HCT116 (cell line): ENCODE results near the gene GPT2. TPM values are rescaled to one million over a fixed set of nuclear protein-coding genes. Genes with fewer than 3 reads are reported as not detected.
A peak's percentile ranks its signal among the peaks of the same experiment; 100 is the strongest.

Experiments used
- ATAC-seq: fragments of 200-7000 bp; cut with Tn5 transposase; 2 replicates; pipeline ENCODE4 v1.9.1; 2020; ENCODE audit warnings: mild to moderate bottlenecking, moderate library complexity
- BruUV-seq: library from RNA; stranded (reverse); fragments of 400-500 nt; replicated peaks from 2 replicates; lab custom pipeline; 2021; lab: Mats Ljungman, UMichigan
- CTCF ChIA-PET: fragments of 300-600 bp; sonication (Branson Sonifier 250); formaldehyde crosslinking; loops from one replicate; lab custom pipeline; 2021; ENCODE audit warnings: antibody characterized with exemption; lab: Charles Lee
- POLR2A ChIA-PET: fragments of 300-600, 350-600 bp; sonication (Branson Sonifier 250); formaldehyde crosslinking; loops from one replicate; lab custom pipeline; 2021; ENCODE audit warnings: antibody characterized with exemption; lab: Charles Lee
- RAD21 ChIA-PET, 2 experiments: fragments of 300-600 bp; sonication (Branson Sonifier 250); formaldehyde crosslinking; loops; one replicate each; lab custom pipeline; 2023; ENCODE audit warnings: low total read pairs in 2 of 2; ENCODE audit not compliant: uncharacterized antibody in 2 of 2, unreplicated experiment in 2 of 2, low non-redundant PET in 1 of 2; lab: Charles Lee
- DNase-seq: peaks from one replicate; pipeline ENCODE4 v3.0.0-alpha.2; 2010; ENCODE audit warnings: low read depth, low spot score
- H2AFZ ChIP-seq: fragments of 200-600 bp; shearing (Covaris generic), sonication (generic); 2 replicates; pipeline ENCODE4 v1.6.1; 2017; ENCODE audit warnings: low read depth, mixed run types, mixed read lengths, antibody characterized with exemption, low read length; ENCODE audit not compliant: poor library complexity, severe bottlenecking
- H3K27ac ChIP-seq: 2 replicates; pipeline ENCODE4 v1.5.1; 2012; ENCODE audit warnings: low read depth, low read length
- H3K27me3 ChIP-seq: fragments of 200-600 bp; sonication (generic); 2 replicates; pipeline ENCODE4 v1.6.1; 2016; ENCODE audit warnings: mixed run types, low read length, mixed read lengths; ENCODE audit not compliant: insufficient read depth
- H3K36me3 ChIP-seq, 2 experiments: fragments of 200-500 bp in 1 of 2; fragments of 200-600 bp in 1 of 2; sonication (Bioruptor generic) in 1 of 2; sonication (generic) in 1 of 2; 2 replicates each; pipeline versions ENCODE4 v1.5.1 to v1.6.1; 2014 to 2016; ENCODE audit warnings: low read length in 2 of 2, inconsistent platforms in 1 of 2, mixed read lengths in 1 of 2, mixed run types in 1 of 2; ENCODE audit not compliant: insufficient read depth in 2 of 2, control insufficient read depth in 1 of 2
- H3K4me1 ChIP-seq, 2 experiments: fragments of 200-600 bp in 1 of 2; sonication (generic) in 1 of 2; 2 replicates each; pipeline versions ENCODE4 v1.5.1 to v1.6.1; 2012 to 2017; ENCODE audit warnings: low read length in 2 of 2, inconsistent platforms in 1 of 2, mild to moderate bottlenecking in 1 of 2, mixed read lengths in 1 of 2, mixed run types in 1 of 2, moderate library complexity in 1 of 2; ENCODE audit not compliant: insufficient read depth in 2 of 2, control insufficient read depth in 1 of 2
- H3K4me2 ChIP-seq: fragments of 200-600 bp; sonication (generic); 2 replicates; pipeline ENCODE4 v1.6.1; 2017; ENCODE audit warnings: mixed run types, low read length, mixed read lengths
- H3K4me3 ChIP-seq, 2 experiments: fragments of 200-600 bp in 1 of 2; sonication (generic) in 1 of 2; replicated peaks in 1 of 2; 2 replicates each; pipeline ENCODE4 v1.5.1; 2011 to 2016; ENCODE audit warnings: low read length in 2 of 2, control low read depth in 1 of 2, low read depth in 1 of 2, mild to moderate bottlenecking in 1 of 2, mixed read lengths in 1 of 2, mixed run types in 1 of 2
- H3K79me2 ChIP-seq: fragments of 200-600 bp; sonication (generic); 2 replicates; pipeline ENCODE4 v1.6.1; 2017; ENCODE audit warnings: mild to moderate bottlenecking, mixed run types, low read length, moderate library complexity, mixed read lengths; ENCODE audit not compliant: insufficient read depth
- H3K9ac ChIP-seq: fragments of 200-600 bp; sonication (generic); 2 replicates; pipeline ENCODE4 v1.6.1; 2016; ENCODE audit warnings: low read length, mixed read lengths
- H3K9me2 ChIP-seq: fragments of 200-600 bp; sonication (generic), shearing (Covaris generic); 2 replicates; pipeline ENCODE4 v1.6.1; 2017; ENCODE audit warnings: mixed run types, mild to moderate bottlenecking, moderate library complexity; ENCODE audit not compliant: insufficient read depth
- H3K9me3 ChIP-seq, 2 experiments: fragments of 200-500 bp in 1 of 2; fragments of 200-600 bp in 1 of 2; sonication (Bioruptor generic) in 1 of 2; sonication (generic) in 1 of 2; 2 replicates each; pipeline ENCODE4 v1.6.1; 2014 to 2017; ENCODE audit warnings: low read length in 2 of 2, mixed read lengths in 2 of 2, inconsistent platforms in 1 of 2, low read depth in 1 of 2, mild to moderate bottlenecking in 1 of 2, mixed run types in 1 of 2, moderate library complexity in 1 of 2; ENCODE audit not compliant: control insufficient read depth in 1 of 2, insufficient read depth in 1 of 2
- H4K20me1 ChIP-seq: fragments of 200-600 bp; sonication (generic), shearing (Covaris generic); 2 replicates; pipeline ENCODE4 v1.6.1; 2017; ENCODE audit warnings: mixed run types, mild to moderate bottlenecking, moderate library complexity; ENCODE audit not compliant: insufficient read depth
- CEBPB ChIP-seq: IDR thresholded peaks from 2 replicates; pipeline ENCODE4 v1.6.1; 2012; ENCODE audit warnings: low read depth
- EZH2phosphoT487 ChIP-seq: fragments of 200-600 bp; IDR thresholded peaks from 2 replicates; pipeline ENCODE4 v1.6.1; 2018; ENCODE audit warnings: antibody characterized with exemption, borderline replicate concordance
- JUND ChIP-seq: IDR thresholded peaks from 2 replicates; pipeline ENCODE4 v1.6.1; 2012
- POLR2A ChIP-seq: IDR thresholded peaks from 2 replicates; pipeline ENCODE4 v1.7.0; 2011; ENCODE audit warnings: borderline replicate concordance; ENCODE audit not compliant: insufficient read depth, insufficient read length; ENCODE audit errors: extremely low read depth
- SIN3A ChIP-seq: IDR thresholded peaks from 2 replicates; pipeline ENCODE4 v1.6.1; 2012; ENCODE audit warnings: low read depth
- TCF7L2 ChIP-seq: IDR thresholded peaks from 2 replicates; pipeline ENCODE4 v1.7.0; 2011; ENCODE audit warnings: borderline replicate concordance, inconsistent platforms; ENCODE audit not compliant: insufficient read depth, insufficient read length; ENCODE audit errors: extremely low read depth
- ZFX ChIP-seq: fragments of 450-650 bp; IDR thresholded peaks from 2 replicates; pipeline ENCODE4 v1.6.1; 2017
- intact Hi-C: fragments of 100-400 bp; cut with micrococcal nuclease; formaldehyde crosslinking; loops from 2 replicates; pipeline ENCODE4 v1.10.0; 2022
- total RNA-seq: library from RNA; stranded (reverse); gene quantifications from one replicate; pipeline ENCODE4 v1.2.1, GENCODE V29; 2021; ENCODE audit not compliant: unreplicated experiment
- TF ChIP-seq, protein P1 (sequence below): IDR thresholded peaks from 2 replicates; pipeline ENCODE4 v1.6.1; 2012
- TF ChIP-seq, protein P2 (sequence below): IDR thresholded peaks from 2 replicates; pipeline ENCODE4 v1.6.1; 2012; ENCODE audit warnings: low read depth
- TF ChIP-seq, protein P3 (sequence below), 3 experiments: fragments of 200-600 bp in 1 of 3; sonication (generic) in 1 of 3; IDR thresholded peaks in 2 of 3; conservative IDR thresholded peaks in 1 of 3; 2 replicates each; pipeline ENCODE4 v1.5.1; 2012 to 2017; ENCODE audit warnings: low read depth in 2 of 3, low read length in 2 of 3, antibody characterized with exemption in 1 of 3, borderline replicate concordance in 1 of 3, control low read depth in 1 of 3, mild to moderate bottlenecking in 1 of 3, mixed read lengths in 1 of 3, mixed run types in 1 of 3, moderate library complexity in 1 of 3; ENCODE audit not compliant: insufficient read depth in 1 of 3
- TF ChIP-seq, protein P4 (sequence below): IDR thresholded peaks from 2 replicates; pipeline ENCODE4 v1.6.1; 2012

Gene GPT2
- total RNA-seq, 1 experiment from 2014 or later: 50.6 TPM

DNA sequence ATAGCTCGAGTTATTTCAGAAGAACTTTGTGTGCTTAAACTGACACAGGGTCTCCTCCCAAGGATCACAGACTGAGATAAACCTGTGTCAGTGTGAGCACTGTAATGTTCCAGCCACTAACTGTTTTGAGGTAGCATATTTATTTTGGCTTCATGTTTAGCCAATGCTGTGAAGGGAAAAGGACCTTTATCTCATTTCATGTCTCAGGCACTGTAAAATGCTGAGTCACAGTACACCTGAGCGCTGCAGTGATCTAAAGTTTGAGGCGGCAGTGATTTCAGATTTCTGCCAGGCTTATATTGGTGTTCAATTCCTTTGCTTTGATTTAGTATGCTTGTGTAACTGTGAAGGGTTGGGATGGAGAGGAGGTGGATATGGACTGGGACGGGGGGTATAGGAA lies 92.4 kb downstream of the GPT2 start:
- H3K9ac ChIP-seq: peak overlapping the region; percentile 4; the same call in 1 of the 2 replicates
- ATAC-seq (no peak), DNase-seq (no peak)
- peaks cover 8% of the 10 kb centered on the region; the same call in 1 of the 2 replicates for H4K20me1 ChIP-seq
- intact Hi-C loops: no loop called here
- H2AFZ ChIP-seq: no peak overlapping the region
- no peaks in the 10 kb centered on the region for H3K9me2 ChIP-seq
- H3K27me3 ChIP-seq: no peaks in the 10 kb centered on the region
- no peak for TF ChIP-seq EZH2phosphoT487
- TF ChIP-seq, protein P1, sequence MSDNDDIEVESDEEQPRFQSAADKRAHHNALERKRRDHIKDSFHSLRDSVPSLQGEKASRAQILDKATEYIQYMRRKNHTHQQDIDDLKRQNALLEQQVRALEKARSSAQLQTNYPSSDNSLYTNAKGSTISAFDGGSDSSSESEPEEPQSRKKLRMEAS: no peak
- TF ChIP-seq POLR2A: no peak
- no peak for TF ChIP-seq CEBPB
- TF ChIP-seq JUND: no peak
- TF ChIP-seq, protein P2, sequence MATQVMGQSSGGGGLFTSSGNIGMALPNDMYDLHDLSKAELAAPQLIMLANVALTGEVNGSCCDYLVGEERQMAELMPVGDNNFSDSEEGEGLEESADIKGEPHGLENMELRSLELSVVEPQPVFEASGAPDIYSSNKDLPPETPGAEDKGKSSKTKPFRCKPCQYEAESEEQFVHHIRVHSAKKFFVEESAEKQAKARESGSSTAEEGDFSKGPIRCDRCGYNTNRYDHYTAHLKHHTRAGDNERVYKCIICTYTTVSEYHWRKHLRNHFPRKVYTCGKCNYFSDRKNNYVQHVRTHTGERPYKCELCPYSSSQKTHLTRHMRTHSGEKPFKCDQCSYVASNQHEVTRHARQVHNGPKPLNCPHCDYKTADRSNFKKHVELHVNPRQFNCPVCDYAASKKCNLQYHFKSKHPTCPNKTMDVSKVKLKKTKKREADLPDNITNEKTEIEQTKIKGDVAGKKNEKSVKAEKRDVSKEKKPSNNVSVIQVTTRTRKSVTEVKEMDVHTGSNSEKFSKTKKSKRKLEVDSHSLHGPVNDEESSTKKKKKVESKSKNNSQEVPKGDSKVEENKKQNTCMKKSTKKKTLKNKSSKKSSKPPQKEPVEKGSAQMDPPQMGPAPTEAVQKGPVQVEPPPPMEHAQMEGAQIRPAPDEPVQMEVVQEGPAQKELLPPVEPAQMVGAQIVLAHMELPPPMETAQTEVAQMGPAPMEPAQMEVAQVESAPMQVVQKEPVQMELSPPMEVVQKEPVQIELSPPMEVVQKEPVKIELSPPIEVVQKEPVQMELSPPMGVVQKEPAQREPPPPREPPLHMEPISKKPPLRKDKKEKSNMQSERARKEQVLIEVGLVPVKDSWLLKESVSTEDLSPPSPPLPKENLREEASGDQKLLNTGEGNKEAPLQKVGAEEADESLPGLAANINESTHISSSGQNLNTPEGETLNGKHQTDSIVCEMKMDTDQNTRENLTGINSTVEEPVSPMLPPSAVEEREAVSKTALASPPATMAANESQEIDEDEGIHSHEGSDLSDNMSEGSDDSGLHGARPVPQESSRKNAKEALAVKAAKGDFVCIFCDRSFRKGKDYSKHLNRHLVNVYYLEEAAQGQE: no peak
- no peak for TF ChIP-seq ZFX
- no peak for TF ChIP-seq TCF7L2
- TF ChIP-seq, protein P3, sequence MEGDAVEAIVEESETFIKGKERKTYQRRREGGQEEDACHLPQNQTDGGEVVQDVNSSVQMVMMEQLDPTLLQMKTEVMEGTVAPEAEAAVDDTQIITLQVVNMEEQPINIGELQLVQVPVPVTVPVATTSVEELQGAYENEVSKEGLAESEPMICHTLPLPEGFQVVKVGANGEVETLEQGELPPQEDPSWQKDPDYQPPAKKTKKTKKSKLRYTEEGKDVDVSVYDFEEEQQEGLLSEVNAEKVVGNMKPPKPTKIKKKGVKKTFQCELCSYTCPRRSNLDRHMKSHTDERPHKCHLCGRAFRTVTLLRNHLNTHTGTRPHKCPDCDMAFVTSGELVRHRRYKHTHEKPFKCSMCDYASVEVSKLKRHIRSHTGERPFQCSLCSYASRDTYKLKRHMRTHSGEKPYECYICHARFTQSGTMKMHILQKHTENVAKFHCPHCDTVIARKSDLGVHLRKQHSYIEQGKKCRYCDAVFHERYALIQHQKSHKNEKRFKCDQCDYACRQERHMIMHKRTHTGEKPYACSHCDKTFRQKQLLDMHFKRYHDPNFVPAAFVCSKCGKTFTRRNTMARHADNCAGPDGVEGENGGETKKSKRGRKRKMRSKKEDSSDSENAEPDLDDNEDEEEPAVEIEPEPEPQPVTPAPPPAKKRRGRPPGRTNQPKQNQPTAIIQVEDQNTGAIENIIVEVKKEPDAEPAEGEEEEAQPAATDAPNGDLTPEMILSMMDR (IDR thresholded peaks at IDR 0.05 in 2 of 3, conservative IDR thresholded peaks at IDR 0.05 in 1 of 3; ENCODE audit: borderline replicate concordance in 1 of 3, insufficient read depth in 1 of 3, low read depth in 2 of 3, low read length in 2 of 3): no peak
- TF ChIP-seq, protein P4, sequence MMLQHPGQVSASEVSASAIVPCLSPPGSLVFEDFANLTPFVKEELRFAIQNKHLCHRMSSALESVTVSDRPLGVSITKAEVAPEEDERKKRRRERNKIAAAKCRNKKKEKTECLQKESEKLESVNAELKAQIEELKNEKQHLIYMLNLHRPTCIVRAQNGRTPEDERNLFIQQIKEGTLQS: no peak
- no peak for TF ChIP-seq SIN3A
- RAD21 ChIA-PET: no interaction called here
- no TSS peak for BruUV-seq
- peak overlapping the region; percentile 8 for H3K4me2 ChIP-seq
- peaks cover 11 to 32% of the 10 kb centered on the region in 2 experiments for H3K4me1 ChIP-seq
- POLR2A ChIA-PET: interaction anchor here (1.1 kb wide), 1 partner anchor 10 kb away, joined by 3 read pairs; no protein-coding TSS in a partner anchor
- H3K27ac ChIP-seq: no peak overlapping the region; the same call in 1 of the 2 replicates
- no peak overlapping the region for H3K4me3 ChIP-seq
- CTCF ChIA-PET: no interaction called here
- peaks cover 21% of the 10 kb centered on the region for H3K79me2 ChIP-seq
- no peaks in the 10 kb centered on the region; a peak in 1 of 4 replicates for H3K36me3 ChIP-seq
- H3K9me3 ChIP-seq: no peaks in the 10 kb centered on the region

Other genes with a start within 250 kb of the GPT2 start
- gene VPS35, start 195.2 kb upstream of the GPT2 start, total RNA-seq: 115 TPM
- gene ORC6, start 194.7 kb upstream of the GPT2 start, total RNA-seq: 44.7 TPM
- gene MYLK3, start 136.0 kb upstream of the GPT2 start, total RNA-seq: 0.22 TPM
- 10.2 TPM for gene C16orf87, start 53.2 kb upstream of the GPT2 start, total RNA-seq
- 68.2 TPM for gene DNAJA2, start 89.3 kb downstream of the GPT2 start, total RNA-seq